Astrocyte (in vitro differentiated cells and primary cell): Measurements from ENCODE around the gene SLC19A1.

Experiments
- EZH2 ChIP-seq: IDR thresholded peaks from 2 replicates; pipeline ENCODE4 v1.6.1; 2012; ENCODE audit warnings: mild to moderate bottlenecking, low read length, inconsistent platforms; ENCODE audit not compliant: insufficient read depth
- TF ChIP-seq, protein P1 (sequence below): IDR thresholded peaks from 2 replicates; pipeline ENCODE4 v1.5.1; 2011; ENCODE audit warnings: low read depth, mild to moderate bottlenecking, inconsistent platforms, low read length, moderate library complexity; ENCODE audit not compliant: insufficient read depth

DNA sequence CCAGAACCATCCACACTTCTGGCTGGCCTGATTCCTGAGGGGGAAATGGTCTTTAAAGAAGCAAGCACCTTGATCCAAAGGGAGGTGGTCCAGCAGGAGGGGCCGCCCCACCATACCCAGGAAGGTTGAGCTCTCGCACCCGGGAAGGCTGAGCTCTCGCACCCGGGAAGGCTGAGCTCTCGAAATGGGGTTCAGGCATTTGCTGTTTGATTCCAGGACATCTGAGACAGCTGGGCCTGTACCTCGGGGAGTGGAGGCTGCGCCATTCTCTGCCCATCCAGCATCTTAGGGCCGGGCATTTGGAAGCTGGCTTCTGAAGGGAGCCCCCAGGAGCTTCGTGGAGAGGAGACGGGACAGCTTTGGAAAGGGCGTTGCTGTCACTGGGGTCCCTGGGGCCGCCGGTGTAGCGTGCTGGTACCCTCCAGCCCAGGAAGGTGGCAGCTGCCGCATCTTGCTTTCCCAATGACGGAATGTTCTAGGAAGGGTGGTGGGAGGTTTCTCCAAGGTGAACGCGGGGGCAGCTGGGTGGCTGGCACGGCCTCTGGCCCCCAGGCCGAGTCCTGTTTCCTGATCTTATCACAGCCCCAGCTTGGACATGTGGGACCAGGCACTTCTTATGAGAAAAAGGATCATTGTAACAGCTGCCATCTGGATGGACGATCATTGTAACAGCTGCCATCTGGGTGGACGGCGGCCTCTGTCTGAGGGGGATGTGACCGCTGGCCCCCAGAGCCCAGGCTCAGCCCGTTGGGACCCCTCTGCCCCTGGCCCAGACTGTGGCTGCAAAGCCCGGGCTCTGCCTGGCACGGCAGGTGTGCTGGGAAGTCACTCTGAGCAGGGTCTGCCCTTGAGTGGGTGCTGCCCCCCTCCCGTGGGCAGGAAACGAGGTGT is 75.7 kb downstream of the SLC19A1 start:
- TF ChIP-seq, protein P1, sequence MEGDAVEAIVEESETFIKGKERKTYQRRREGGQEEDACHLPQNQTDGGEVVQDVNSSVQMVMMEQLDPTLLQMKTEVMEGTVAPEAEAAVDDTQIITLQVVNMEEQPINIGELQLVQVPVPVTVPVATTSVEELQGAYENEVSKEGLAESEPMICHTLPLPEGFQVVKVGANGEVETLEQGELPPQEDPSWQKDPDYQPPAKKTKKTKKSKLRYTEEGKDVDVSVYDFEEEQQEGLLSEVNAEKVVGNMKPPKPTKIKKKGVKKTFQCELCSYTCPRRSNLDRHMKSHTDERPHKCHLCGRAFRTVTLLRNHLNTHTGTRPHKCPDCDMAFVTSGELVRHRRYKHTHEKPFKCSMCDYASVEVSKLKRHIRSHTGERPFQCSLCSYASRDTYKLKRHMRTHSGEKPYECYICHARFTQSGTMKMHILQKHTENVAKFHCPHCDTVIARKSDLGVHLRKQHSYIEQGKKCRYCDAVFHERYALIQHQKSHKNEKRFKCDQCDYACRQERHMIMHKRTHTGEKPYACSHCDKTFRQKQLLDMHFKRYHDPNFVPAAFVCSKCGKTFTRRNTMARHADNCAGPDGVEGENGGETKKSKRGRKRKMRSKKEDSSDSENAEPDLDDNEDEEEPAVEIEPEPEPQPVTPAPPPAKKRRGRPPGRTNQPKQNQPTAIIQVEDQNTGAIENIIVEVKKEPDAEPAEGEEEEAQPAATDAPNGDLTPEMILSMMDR = no peak
- no peak for TF ChIP-seq EZH2
